ENCODE data around the gene APBA1.
A peak's percentile ranks its signal among the peaks of the same experiment; 100 is the strongest.

The APBA1 gene

DNA sequence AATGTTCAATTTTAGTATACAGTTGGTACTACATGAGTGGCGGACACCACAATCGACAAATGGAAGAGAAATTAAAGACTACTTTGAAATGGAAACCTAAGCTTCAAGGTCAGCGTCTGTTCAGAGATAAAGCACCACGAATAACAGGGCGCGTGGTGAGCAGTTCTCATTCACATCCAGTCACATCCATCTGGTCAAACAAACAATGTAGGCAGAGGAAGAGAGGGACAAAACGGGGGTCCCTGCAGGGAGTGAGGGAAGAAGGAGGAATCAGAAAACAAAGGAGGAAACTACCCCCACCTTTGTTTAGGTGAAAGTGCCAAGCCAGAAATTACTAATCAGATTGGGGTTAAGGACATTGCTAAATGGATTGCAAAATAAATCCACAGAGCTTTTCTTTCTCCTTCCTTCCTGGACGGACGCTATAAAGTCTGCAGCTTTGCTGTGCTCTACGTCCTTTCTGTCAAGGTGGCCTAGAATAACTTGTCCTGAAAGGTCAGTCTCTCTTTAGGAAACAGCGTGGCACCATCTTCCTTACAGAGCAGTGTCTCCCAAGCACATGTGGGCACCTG, 208.6 kb downstream of the APBA1 start:
- no peaks in the 10 kb centered on the region for H4K20me1 ChIP-seq
- H3K27ac ChIP-seq = peak overlapping the region; percentile 94; the same call in 1 of the 2 replicates
- H3K9me3 ChIP-seq = 0 out of 2 replicates have a peak, but pooled peaks cover 3% of the 10 kb centered on the region
- H3K4me3 ChIP-seq = no peak overlapping the region
- H3K9ac ChIP-seq = no peak overlapping the region
- H3K27me3 ChIP-seq = no peaks in the 10 kb centered on the region
- H3K4me1 ChIP-seq = peaks cover 54% of the 10 kb centered on the region
- peaks cover 95% of the 10 kb centered on the region for H3K36me3 ChIP-seq
- TF ChIP-seq Cebpa-rat (IDR thresholded peaks at IDR 0.05) = no peak
- 0 out of 2 replicates have a peak overlapping the region, but pooled peaks have one; percentile 3 for H3K4me2 ChIP-seq

DNA sequence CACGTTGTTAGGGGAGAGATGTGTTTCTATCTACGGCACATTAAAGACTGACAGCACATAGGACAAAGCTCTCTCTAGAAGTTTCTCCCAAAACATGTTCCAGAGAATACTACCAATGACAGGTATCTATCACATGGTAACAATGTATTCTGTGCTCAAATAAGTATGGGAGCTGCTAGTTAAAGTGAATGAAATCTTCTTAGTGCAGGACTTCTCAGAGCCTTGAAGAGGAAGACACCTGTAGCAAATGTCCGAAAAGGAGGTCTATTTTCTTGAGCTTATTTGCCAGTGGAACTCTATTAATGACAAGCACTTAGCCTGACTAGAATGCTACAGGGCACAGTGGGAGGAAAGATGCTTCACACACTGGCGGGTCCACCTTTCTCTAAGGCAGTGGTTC, 209.8 kb downstream of the APBA1 start:
- no peak for TF ChIP-seq Cebpa-rat (IDR thresholded peaks at IDR 0.05)
- no peaks in the 10 kb centered on the region for H3K27me3 ChIP-seq
- H3K4me1 ChIP-seq = peaks cover 50% of the 10 kb centered on the region
- no peak overlapping the region for H3K9ac ChIP-seq
- H3K27ac ChIP-seq = no peak overlapping the region
- H3K4me2 ChIP-seq = no peak overlapping the region
- H3K4me3 ChIP-seq = no peak overlapping the region
- H3K9me3 ChIP-seq = 0 out of 2 replicates have a peak, but pooled peaks cover 3% of the 10 kb centered on the region
- H3K36me3 ChIP-seq = peaks cover 99% of the 10 kb centered on the region
- no peaks in the 10 kb centered on the region for H4K20me1 ChIP-seq

- Histone ChIP-seq H3K4me3 (no peak overlapping the region), H3K27me3 (no peaks in the 10 kb centered on the region), H3K36me3 (peaks cover 99% of the 10 kb centered on the region), H3K9me3 (0 out of 2 replicates have a peak, but pooled peaks cover 3% of the 10 kb centered on the region), H3K27ac (no peak overlapping the region), H3K9ac (no peak overlapping the region), H3K4me2 (no peak overlapping the region), H4K20me1 (no peaks in the 10 kb centered on the region), H3K4me1 (peaks cover 50% of the 10 kb centered on the region)
- no peak for TF ChIP-seq Cebpa-rat (IDR thresholded peaks at IDR 0.05)
Observed at GRCh38 chr9:69461103-69461887, 210.9 kb downstream of the APBA1 start.

DNA sequence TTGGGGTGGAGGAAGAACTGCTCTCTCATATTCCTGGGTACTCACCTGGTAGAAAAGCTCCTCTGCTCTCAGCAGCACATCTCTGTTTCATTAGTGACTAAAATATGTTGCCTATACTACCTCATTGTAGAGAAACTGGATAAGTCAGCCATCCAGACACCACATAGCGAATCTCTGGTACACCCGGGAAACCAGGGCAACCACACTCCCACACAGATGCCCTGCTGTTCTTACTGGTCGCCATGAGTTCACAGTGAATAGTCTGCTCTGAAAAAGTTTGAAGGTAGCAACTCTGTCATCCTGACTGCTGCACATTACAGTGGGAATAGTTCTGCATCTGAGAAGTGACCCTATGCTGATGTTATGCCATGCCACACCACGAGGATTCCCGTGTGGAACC, 212.2 kb downstream of the APBA1 start:
- H3K9ac ChIP-seq = no peak overlapping the region
- H3K4me3 ChIP-seq = no peak overlapping the region
- H3K4me2 ChIP-seq = no peak overlapping the region
- TF ChIP-seq Cebpa-rat (IDR thresholded peaks at IDR 0.05) = no peak
- no peaks in the 10 kb centered on the region for H3K27me3 ChIP-seq
- 0 out of 2 replicates have a peak, but pooled peaks cover 3% of the 10 kb centered on the region for H3K9me3 ChIP-seq
- no peaks in the 10 kb centered on the region for H4K20me1 ChIP-seq
- H3K36me3 ChIP-seq = peaks cover 99% of the 10 kb centered on the region
- H3K27ac ChIP-seq = no peak overlapping the region
- peaks cover 50% of the 10 kb centered on the region for H3K4me1 ChIP-seq

- Histone ChIP-seq H3K4me1 (peaks cover 53% of the 10 kb centered on the region), H3K4me3 (no peak overlapping the region), H3K9ac (no peak overlapping the region; the same call in 1 of the 2 replicates), H3K27me3 (no peaks in the 10 kb centered on the region), H3K36me3 (peaks cover 99% of the 10 kb centered on the region), H3K27ac (no peak overlapping the region), H3K4me2 (no peak overlapping the region), H3K9me3 (0 out of 2 replicates have a peak, but pooled peaks cover 3% of the 10 kb centered on the region), H4K20me1 (no peaks in the 10 kb centered on the region)
- TF ChIP-seq Cebpa-rat (IDR thresholded peaks at IDR 0.05) = no peak
Observed at GRCh38 chr9:69458176-69458575, 214.0 kb downstream of the APBA1 start.

DNA sequence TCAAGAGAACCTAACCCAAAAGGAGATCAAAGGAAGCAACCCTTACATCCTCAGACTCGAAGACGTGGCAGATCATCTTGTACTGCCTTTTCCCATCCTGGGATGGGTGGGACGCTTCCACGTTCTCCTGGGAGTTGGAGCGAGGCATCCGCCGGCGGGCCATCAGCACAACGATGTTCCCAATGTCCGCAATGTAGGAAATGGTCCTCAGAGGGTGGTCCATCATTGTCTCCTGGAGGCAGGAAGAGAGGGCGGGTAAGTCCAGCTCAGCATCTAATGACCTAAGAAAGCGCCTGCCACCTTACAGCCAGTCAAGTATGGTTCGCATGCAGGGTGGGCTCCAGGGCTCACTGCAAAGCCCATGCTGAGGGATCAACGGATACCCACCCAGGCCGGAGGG, 216.0 kb downstream of the APBA1 start:
- no peak for TF ChIP-seq Cebpa-rat (IDR thresholded peaks at IDR 0.05)
- H4K20me1 ChIP-seq = no peaks in the 10 kb centered on the region

DNA sequence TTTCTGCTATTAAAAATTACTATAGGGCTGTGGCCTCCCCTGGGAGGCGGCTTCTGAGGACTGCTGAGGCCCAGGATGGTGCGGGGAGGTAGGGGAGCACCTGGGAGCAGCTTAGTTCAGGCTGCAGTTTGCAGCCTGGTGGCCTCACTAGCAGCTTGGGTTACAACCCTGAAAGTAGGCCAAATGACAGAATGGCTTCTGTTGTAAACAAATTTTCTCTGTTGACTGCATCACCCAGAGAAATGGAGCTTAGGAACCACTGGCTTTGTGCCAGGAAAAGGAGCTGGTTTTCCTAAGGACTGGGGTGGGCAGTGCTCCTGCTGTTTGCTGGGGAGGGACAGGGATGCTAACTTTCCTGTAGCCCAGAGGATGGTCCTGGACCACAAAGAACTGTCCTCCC, 216.9 kb downstream of the APBA1 start:
- Histone ChIP-seq H3K4me2 (peak overlapping the region; percentile 65), H3K9me3 (peaks cover 13% of the 10 kb centered on the region; the same call in 1 of the 2 replicates), H3K4me1 (peaks cover 73% of the 10 kb centered on the region), H3K27me3 (no peaks in the 10 kb centered on the region), H3K36me3 (peaks cover 99% of the 10 kb centered on the region), H3K9ac (peak overlapping the region; percentile 25; the same call in 1 of the 2 replicates), H3K4me3 (no peak overlapping the region), H3K27ac (peak overlapping the region; percentile 46), H4K20me1 (no peaks in the 10 kb centered on the region; the same call in 1 of the 2 replicates)
- no peak for TF ChIP-seq Cebpa-rat (IDR thresholded peaks at IDR 0.05)

More for the DNA sequence above, 216.0 kb downstream of the APBA1 start:
- Histone ChIP-seq H3K4me3 (no peak overlapping the region), H3K9ac (no peak overlapping the region), H3K27ac (peak overlapping the region; percentile 46; the same call in 1 of the 2 replicates), H3K4me2 (peak overlapping the region; percentile 65), H3K9me3 (peaks cover 10% of the 10 kb centered on the region; the same call in 1 of the 2 replicates), H3K27me3 (no peaks in the 10 kb centered on the region), H3K36me3 (peaks cover 99% of the 10 kb centered on the region), H3K4me1 (peaks cover 67% of the 10 kb centered on the region)

DNA sequence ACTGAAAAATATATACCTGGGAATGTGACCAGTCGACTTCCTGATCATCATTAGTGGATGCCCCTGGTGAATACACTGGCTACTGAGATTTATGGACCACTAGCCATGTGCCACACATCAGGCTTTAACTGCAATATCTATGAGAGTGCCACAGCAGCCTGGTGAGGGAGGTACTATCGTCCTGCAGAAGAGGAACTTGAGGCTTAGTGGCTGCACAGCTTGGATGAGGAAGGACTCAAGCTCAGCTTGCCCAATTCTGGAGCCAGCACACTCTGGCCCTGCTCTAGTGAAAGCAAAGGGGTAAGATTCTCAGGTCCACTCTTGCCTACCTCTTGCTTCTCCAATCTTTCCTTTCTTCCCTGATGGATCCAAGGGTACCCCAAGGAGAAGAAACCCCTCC, 217.8 kb downstream of the APBA1 start:
- H3K27ac ChIP-seq = peak overlapping the region; percentile 46
- H3K9ac ChIP-seq = peak overlapping the region; percentile 25; the same call in 1 of the 2 replicates
- TF ChIP-seq Cebpa-rat (IDR thresholded peaks at IDR 0.05) = no peak
- H3K36me3 ChIP-seq = peaks cover 99% of the 10 kb centered on the region
- H4K20me1 ChIP-seq = no peaks in the 10 kb centered on the region; the same call in 1 of the 2 replicates
- peaks cover 83% of the 10 kb centered on the region for H3K4me1 ChIP-seq
- H3K27me3 ChIP-seq = no peaks in the 10 kb centered on the region
- peak overlapping the region; percentile 65 for H3K4me2 ChIP-seq
- peaks cover 13% of the 10 kb centered on the region; the same call in 1 of the 2 replicates for H3K9me3 ChIP-seq
- no peak overlapping the region for H3K4me3 ChIP-seq

GRCh38 chr9:69453746-69454145, 218.4 kb downstream of the APBA1 start:
- H3K27me3 ChIP-seq = no peaks in the 10 kb centered on the region
- no peak overlapping the region for H3K4me3 ChIP-seq
- no peak overlapping the region; the same call in 1 of the 2 replicates for H3K9ac ChIP-seq
- H3K27ac ChIP-seq = peak overlapping the region; percentile 46
- no peak for TF ChIP-seq Cebpa-rat (IDR thresholded peaks at IDR 0.05)
- peaks cover 10% of the 10 kb centered on the region; the same call in 1 of the 2 replicates for H3K9me3 ChIP-seq
- H4K20me1 ChIP-seq = no peaks in the 10 kb centered on the region; the same call in 1 of the 2 replicates
- H3K4me1 ChIP-seq = peaks cover 86% of the 10 kb centered on the region
- peaks cover 99% of the 10 kb centered on the region for H3K36me3 ChIP-seq
- peak overlapping the region; percentile 65 for H3K4me2 ChIP-seq
